AG04450 (cell line): Measurements from ENCODE around the gene C1orf105. TPM values are rescaled to one million over a fixed set of nuclear protein-coding genes. Genes with fewer than 3 reads are reported as not detected.

Experiments
- CTCF ChIA-PET: fragments of 300-600, 350-600 bp; formaldehyde crosslinking; extraction: SDS; loops from one replicate; lab custom pipeline; 2022; ENCODE audit warnings: antibody characterized with exemption, inconsistent platforms; lab: Charles Lee
- POLR2A ChIA-PET: fragments of 350-600 bp; formaldehyde crosslinking; extraction: SDS; loops from one replicate; lab custom pipeline; 2021; ENCODE audit warnings: antibody characterized with exemption, inconsistent platforms; lab: Yijun Ruan, JAX
- DNase-seq: peaks from one replicate; pipeline ENCODE4 v3.0.0-alpha.2; 2011; ENCODE audit warnings: low read depth, low spot score
- H3K27ac ChIP-seq: one replicate; pipeline ENCODE4 v1.5.1; 2012; ENCODE audit warnings: low read depth, low read length, control low read depth
- H3K27me3 ChIP-seq: one replicate; pipeline ENCODE4 v1.6.0; 2012; ENCODE audit warnings: low read length; ENCODE audit not compliant: control insufficient read depth, insufficient read depth
- H3K4me3 ChIP-seq: 2 replicates; pipeline ENCODE4 v1.5.1; 2011; ENCODE audit warnings: mild to moderate bottlenecking, low read depth, low read length, control low read depth
- H3K9me3 ChIP-seq: 2 replicates; pipeline ENCODE4 v1.5.1; 2012; ENCODE audit warnings: low read length; ENCODE audit not compliant: control insufficient read depth, insufficient read depth
- polyA plus RNA-seq: library from polyadenylated mRNA; depleted of rRNA; stranded (reverse); fragments of >200 nt; gene quantifications from 2 replicates; pipeline ENCODE4 v1.2.3, GENCODE V29; 2011
- TF ChIP-seq, protein P1 (sequence below): IDR thresholded peaks from 2 replicates; pipeline ENCODE4 v1.5.1; 2011; ENCODE audit warnings: low read depth, low read length, control low read depth, inconsistent platforms

The C1orf105 gene
- polyA plus RNA-seq, 1 experiment, result not detected

DNA sequence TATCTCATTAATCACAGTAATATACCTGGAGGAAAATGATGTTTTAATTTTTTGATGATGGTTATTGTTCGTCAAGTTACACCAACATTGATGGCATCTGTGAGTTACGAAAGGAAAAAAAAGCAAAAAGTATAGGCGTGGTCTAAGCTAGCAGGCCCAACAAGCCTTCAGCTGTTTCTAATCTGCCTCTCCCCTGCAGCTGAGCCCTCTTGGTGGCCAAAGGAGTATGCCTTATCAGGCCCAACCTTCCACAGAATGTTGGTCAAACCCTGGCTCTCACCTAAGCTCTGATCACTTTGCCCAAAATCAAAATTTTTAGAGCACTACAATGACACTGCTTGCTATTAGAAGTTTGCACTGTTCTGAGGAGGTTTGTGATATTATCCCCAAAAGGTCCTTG lies 4.9 kb downstream of the C1orf105 start:
- H3K27ac ChIP-seq, result no peak overlapping the region
- TF ChIP-seq, protein P1, sequence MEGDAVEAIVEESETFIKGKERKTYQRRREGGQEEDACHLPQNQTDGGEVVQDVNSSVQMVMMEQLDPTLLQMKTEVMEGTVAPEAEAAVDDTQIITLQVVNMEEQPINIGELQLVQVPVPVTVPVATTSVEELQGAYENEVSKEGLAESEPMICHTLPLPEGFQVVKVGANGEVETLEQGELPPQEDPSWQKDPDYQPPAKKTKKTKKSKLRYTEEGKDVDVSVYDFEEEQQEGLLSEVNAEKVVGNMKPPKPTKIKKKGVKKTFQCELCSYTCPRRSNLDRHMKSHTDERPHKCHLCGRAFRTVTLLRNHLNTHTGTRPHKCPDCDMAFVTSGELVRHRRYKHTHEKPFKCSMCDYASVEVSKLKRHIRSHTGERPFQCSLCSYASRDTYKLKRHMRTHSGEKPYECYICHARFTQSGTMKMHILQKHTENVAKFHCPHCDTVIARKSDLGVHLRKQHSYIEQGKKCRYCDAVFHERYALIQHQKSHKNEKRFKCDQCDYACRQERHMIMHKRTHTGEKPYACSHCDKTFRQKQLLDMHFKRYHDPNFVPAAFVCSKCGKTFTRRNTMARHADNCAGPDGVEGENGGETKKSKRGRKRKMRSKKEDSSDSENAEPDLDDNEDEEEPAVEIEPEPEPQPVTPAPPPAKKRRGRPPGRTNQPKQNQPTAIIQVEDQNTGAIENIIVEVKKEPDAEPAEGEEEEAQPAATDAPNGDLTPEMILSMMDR, result no peak
- POLR2A ChIA-PET, result no interaction called here
- no peaks in the 10 kb centered on the region for H3K27me3 ChIP-seq
- no peak for DNase-seq
- no peaks in the 10 kb centered on the region for H3K9me3 ChIP-seq
- CTCF ChIA-PET, result interaction anchor here (1.1 to 1.2 kb wide), 2 partner anchors 15 to 423 kb away, joined by 4 to 6 read pairs; no protein-coding TSS in a partner anchor
- H3K4me3 ChIP-seq, result no peak overlapping the region

DNA sequence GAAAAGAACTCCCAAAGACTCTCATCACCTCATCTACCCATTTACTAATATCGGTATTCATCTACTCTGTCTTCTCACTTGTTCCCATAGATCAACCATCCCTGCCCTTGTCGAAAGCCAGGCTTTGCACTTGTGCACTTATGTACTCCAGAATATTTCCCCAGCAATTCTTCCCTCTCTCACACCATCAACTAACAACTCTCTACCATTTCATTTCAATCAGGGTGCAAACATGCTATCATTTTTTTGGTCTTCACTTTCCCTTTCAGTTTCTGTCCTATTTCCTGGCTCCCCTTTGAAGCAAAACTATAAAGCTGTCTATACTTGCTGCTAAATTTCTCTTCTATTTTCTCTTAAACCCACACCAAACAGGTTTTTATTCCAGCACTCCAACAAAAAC lies 6.7 kb downstream of the C1orf105 start:
- ChIA-PET POLR2A (no interaction called here), CTCF (interaction anchor here (6.1 kb wide), 1 partner anchor 425 kb away, joined by 58 read pairs; no protein-coding TSS in a partner anchor)
- H3K9me3 ChIP-seq, result no peaks in the 10 kb centered on the region
- H3K27ac ChIP-seq, result no peak overlapping the region
- no peak for DNase-seq
- H3K27me3 ChIP-seq, result no peaks in the 10 kb centered on the region
- no peak overlapping the region for H3K4me3 ChIP-seq
- TF ChIP-seq, protein P1, result no peak

DNA sequence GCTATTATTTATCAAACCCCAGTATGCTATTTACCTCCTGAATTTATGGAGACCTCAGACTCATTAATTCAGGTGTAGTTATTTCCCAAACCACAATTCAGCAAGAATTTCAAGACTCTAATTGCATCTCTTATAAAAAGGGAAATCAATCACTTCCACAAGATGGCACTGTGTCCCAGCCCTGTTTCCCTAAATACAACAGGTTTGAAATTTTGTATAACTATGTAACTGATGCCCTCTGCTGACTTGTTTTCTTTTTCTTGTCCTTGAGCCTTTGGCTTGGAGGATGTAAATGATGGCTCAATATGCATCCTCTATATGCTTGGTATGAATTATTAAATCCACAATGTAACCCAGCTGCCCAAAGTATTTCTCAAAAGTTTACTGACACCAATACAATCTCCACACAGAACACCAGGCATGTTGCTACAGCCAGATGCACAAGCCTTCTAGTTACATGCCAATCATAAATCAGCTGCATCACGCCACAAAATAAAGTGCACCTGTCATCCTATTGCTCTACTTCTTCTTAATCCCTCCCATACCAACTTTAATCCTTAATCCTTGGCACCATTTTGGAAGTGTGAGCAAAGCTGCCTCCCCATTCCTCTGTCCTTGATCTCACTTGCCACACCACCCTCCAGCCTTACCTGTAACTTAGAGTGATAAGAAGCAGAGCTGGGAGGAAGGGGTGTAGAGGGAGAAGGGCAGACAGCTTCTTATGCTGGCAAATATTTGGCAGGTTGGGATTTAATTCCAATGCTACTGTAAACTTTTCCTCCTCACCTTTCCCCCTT lies 9.0 kb downstream of the C1orf105 start:
- H3K4me3 ChIP-seq, result no peak overlapping the region
- ChIA-PET POLR2A (no interaction called here), CTCF (interaction anchor here (0.6 to 6.1 kb wide), 12 partner anchors 9 to 431 kb away, joined by 3 to 58 read pairs (median 4); partner anchors contain the start of gene C1orf105)
- no peaks in the 10 kb centered on the region for H3K9me3 ChIP-seq
- no peaks in the 10 kb centered on the region for H3K27me3 ChIP-seq
- DNase-seq, result no peak
- TF ChIP-seq, protein P1, result peak; percentile 72
- no peak overlapping the region for H3K27ac ChIP-seq

DNA sequence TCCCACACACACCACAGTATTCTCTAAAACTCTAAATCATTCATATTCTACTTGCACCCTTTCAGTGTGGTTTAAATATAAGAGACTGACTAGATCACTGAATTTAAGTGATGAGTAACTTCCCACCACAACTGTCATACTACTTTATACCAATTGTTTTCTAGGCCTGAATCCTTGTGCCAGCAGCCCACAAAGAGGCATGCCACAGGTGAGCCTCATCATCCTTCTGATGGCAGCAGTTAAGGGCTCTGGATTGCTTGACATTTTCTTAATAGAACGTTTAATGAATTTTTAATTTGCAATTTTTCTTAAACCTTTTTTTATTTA lies 9.6 kb downstream of the C1orf105 start:
- DNase-seq, result no peak
- H3K4me3 ChIP-seq, result no peak overlapping the region
- ChIA-PET CTCF (interaction anchor here (0.6 to 6.1 kb wide), 11 partner anchors 8 to 432 kb away, joined by 3 to 58 read pairs (median 4); partner anchors contain the start of gene C1orf105), POLR2A (no interaction called here)
- H3K27me3 ChIP-seq, result no peaks in the 10 kb centered on the region
- TF ChIP-seq, protein P1, result no peak
- H3K9me3 ChIP-seq, result no peaks in the 10 kb centered on the region
- H3K27ac ChIP-seq, result no peak overlapping the region

DNA sequence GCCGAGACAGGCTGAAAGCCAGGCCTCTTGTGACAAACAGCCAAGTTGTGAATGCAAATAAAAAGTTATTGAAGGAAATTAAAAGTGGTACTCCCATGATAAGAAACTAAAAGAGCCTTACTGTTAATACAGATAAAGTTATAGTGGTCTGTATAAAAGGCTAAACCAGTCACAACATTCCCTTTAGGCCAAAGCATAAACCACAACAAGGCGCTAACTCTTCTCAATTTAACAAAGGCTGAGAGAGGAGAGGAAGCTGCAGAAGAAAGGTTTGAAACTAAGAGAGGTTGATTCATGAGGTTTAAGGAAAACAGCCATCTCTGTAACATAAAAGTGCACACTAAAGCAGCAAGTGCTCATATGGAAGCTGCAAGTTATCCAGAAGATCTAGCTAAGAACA lies 10.7 kb downstream of the C1orf105 start:
- no peaks in the 10 kb centered on the region for H3K27me3 ChIP-seq
- TF ChIP-seq, protein P1, result no peak
- H3K4me3 ChIP-seq, result no peak overlapping the region
- no peak for DNase-seq
- ChIA-PET POLR2A (no interaction called here), CTCF (interaction anchor here (1.6 to 6.1 kb wide), 2 partner anchors 12 to 429 kb away, joined by 7 to 58 read pairs; partner anchors contain the start of gene PIGC)
- H3K9me3 ChIP-seq, result no peaks in the 10 kb centered on the region
- no peak overlapping the region for H3K27ac ChIP-seq
